GM12891 (cell line): Measurements from ENCODE around the gene ARGFX.

Experiments used
- PAX5 ChIP-seq: IDR thresholded peaks from 2 replicates; pipeline ENCODE4 v1.6.1; 2011; ENCODE audit warnings: low read length, moderate library complexity, mild to moderate bottlenecking; ENCODE audit not compliant: insufficient read depth, severe bottlenecking
- POLR2A ChIP-seq: IDR thresholded peaks from 2 replicates; pipeline ENCODE4 v1.6.1; 2011; ENCODE audit warnings: low read depth, low read length, control low read depth
- POLR2AphosphoS5 ChIP-seq: IDR thresholded peaks from 2 replicates; pipeline ENCODE4 v1.6.1; 2011; ENCODE audit warnings: low read depth, low read length, control low read depth
- POU2F2 ChIP-seq: IDR thresholded peaks from 2 replicates; pipeline ENCODE4 v1.6.1; 2011; ENCODE audit warnings: low read depth, mild to moderate bottlenecking, control low read depth, low read length, moderate library complexity
- SPI1 ChIP-seq: IDR thresholded peaks from 2 replicates; pipeline ENCODE4 v1.6.1; 2011; ENCODE audit warnings: low read depth, low read length, control low read depth
- TAF1 ChIP-seq: IDR thresholded peaks from 2 replicates; pipeline ENCODE4 v1.6.1; 2011; ENCODE audit warnings: low read depth, low read length, control low read depth

- peak; percentile 56; the same call in 1 of the 2 replicates for TF ChIP-seq POLR2AphosphoS5
- TF ChIP-seq POLR2A = peak; percentile 75; the same call in 1 of the 2 replicates
- TF ChIP-seq TAF1 = no peak; the same call in 1 of the 2 replicates
- 0 out of 2 replicates have a peak, but pooled peaks have one; percentile 19 for TF ChIP-seq SPI1
- TF ChIP-seq POU2F2 = no peak; the same call in 1 of the 2 replicates
- no peak for TF ChIP-seq PAX5
These were observed 21.9 kb upstream of the ARGFX start, which contains the start of gene POLQ for GRCh38 chr3:121545574-121546455.
